NCI-H187 (cell line): ENCODE results near the gene NDUFS8.

Experiments used
- DNase-seq, 2 experiments: peaks; one replicate each; lab custom pipeline; 2025; lab: John Stamatoyannopoulos, UW

Gene NDUFS8

DNA sequence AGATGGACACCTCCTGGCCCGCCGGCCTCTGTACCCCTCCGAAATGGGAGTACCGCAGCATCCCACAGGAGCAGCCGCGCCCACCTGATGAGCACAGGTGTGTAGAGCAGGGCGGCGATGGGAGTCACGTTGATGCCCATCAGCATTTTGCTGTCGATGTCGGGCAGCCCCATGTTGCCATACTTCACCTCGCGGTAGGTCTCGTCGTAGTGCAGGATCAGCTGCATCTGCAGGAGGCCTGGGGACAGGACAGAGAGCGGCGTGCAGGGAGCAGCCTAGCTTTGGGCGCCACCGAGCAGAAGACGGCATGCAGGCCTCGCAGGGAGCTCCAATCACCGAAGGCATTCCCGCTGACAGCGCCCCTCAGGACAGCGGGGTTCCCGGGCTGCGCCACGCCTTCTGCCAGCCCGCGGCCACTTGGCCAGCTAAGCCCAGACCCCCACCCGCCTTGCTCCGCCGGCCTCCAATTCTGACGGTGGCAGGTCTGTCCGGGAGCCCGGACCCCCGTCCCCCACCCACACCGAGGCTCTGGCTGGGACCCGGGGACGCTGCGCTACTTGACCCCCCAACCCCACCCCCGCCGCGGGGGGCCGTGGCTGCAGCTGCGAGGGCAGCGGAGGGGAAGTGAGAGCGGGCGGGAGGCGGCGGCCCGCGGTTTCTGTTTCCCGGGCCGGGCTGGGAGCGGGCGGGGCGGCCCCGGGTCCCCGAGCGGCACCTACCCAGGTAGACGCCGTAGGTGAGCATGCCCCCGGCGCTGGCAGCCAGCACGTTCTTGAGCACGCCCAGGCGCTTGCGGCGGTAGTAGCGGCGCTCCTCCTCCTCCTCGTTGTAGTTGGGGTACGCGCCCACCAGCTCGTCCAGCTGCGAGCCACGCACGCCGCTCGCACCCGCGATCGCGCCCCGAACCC is 27.3 kb upstream of the NDUFS8 start:
- DNase-seq = no peak

DNA sequence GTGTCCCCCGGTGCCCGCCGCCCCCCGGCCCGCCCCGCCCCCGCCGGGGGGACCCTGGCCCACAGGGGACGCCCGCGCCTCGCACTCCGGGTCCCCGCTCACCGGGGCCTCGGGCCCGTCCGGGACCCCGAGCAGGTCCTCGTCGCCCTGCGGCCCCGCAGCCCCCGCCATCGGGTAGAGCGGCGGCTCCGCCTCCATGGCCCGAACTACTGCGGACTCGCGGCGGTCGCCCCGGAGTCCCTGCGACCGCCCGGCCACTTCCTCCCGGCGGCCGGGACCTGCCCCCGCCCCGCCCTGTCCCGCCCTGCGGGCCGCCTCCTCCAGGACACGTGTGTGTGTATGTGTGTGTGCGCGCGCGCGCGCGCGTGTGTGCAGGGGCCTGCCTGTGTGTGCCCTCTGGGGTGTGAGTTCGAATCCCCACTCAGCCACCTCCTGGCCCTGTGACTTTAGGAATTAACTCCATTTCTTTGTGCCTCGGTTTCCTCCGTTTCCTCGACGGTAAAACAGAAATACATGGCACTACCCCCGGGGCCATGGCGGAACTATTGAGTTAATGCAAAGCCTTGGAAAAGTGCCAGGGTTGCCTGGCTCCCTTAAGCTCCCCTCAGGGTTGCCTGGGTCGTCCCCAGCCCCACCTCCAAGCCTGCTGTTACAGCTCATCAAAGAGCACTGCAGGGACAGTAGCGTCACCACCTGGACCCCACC is 26.5 kb upstream of the NDUFS8 start, which contains the start of gene UNC93B1:
Gene UNC93B1 (minus strand): TSS at position 252 of the 705 bp plus-strand sequence. CDS start 54 bp downstream, at position 198.
- DNase-seq = peak; percentile 23 to 32

DNA sequence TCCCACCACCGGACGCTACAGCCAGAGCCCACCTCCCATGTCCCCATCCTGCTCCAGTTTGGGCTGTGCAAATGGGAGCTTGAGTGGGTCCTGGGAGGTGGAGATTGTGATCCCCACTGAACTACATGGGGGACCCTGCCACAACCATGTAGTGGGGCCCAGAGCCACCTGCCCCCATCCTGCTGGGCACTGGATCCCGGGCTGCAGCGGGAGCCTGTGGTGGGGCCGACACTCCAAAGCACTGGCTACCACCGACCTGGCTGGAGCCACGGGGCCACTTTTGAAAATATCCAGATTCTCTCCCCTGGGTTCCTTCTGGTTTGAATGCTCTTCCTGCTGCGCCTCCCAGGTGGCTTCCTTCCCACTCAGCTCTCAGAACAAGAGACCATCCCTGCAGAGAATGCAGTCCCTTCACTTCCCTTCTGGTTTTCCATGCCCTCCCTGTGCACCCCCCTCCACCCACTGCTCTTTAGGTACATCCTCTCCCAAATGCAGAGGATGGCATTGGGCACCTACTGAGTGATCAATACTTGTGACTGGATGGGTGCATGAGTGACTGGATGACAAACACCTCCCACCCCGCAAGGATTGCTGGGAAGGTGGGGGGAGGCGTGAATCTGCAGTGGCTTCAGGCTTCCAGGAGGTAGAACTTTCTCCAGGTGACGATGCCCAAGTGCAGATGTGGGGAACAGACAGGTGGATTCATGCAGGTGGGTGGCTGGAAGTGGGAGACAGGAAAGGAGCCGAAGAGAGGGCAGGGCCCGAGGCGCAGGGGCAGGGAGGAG is 25.7 kb upstream of the NDUFS8 start:
- no peak for DNase-seq

DNA sequence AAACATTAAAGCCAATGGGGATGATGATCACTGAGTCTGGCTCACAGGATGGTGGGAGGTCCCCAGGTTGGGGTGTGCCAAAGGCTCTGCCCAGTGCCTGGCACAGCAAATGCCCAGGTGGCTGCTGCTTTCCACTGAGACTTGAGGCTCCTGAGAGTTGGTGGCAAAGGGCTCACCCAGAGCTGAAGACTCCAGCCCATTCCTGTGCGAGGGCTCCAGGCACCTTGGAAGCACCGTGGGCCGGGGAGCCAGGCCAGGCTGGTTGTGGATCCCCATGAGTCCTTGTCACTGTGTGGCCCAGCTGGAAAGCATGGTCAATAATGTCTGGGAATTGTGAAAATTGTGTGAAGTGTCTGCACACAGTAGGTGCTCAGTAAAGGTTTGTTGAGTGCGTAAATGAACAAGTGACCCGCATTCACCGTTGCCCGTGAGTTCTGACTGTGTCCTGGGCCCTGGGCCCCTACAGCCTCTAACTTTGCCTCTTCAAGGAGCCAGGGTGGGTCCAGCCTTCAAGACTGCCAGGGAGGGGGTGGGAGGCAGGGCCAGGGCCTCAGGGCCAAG is 23.8 kb upstream of the NDUFS8 start:
- no peak for DNase-seq

DNA sequence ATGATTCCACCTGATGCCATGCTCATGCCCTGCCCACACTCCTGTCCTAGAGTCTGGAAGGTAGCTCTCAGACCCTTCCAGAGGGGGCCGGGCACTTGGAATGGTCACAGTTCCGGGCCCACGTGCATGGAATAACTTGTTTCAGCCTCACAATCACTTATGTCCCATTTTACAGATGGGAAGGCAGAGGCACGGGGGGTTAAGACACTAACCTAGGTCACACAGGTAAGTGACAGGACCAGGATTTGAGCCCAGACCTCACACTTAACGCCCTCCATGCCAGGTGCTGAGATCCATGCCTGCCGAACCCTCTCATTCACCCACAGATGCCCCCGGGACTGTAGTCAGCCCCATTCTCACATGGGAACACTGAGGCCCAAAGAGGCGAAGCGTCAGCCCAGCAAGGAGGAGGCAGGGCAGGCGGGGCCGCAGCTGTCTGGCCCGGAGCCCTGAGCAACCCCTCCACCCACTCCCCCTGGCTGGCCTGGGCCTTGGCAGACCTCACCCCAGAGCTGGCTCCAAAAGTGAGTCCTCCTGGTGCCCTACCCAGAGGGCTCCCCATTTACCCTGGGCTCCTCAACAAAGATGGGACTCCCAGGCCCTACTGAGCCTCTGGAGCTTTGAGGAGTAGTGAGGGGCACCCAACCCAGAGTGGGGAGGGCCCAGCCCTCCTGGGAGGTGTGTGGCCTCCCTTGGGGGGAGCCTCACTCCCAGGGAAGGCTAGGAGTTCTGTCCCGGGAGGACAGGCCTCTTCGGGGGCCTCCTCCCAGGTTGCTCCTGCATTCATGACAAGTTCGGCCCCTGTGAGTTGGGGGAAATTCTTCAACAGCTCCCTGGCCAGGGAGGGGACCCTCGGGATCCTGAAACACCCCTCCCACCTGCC is 22.7 kb upstream of the NDUFS8 start:
- no peak for DNase-seq

DNA sequence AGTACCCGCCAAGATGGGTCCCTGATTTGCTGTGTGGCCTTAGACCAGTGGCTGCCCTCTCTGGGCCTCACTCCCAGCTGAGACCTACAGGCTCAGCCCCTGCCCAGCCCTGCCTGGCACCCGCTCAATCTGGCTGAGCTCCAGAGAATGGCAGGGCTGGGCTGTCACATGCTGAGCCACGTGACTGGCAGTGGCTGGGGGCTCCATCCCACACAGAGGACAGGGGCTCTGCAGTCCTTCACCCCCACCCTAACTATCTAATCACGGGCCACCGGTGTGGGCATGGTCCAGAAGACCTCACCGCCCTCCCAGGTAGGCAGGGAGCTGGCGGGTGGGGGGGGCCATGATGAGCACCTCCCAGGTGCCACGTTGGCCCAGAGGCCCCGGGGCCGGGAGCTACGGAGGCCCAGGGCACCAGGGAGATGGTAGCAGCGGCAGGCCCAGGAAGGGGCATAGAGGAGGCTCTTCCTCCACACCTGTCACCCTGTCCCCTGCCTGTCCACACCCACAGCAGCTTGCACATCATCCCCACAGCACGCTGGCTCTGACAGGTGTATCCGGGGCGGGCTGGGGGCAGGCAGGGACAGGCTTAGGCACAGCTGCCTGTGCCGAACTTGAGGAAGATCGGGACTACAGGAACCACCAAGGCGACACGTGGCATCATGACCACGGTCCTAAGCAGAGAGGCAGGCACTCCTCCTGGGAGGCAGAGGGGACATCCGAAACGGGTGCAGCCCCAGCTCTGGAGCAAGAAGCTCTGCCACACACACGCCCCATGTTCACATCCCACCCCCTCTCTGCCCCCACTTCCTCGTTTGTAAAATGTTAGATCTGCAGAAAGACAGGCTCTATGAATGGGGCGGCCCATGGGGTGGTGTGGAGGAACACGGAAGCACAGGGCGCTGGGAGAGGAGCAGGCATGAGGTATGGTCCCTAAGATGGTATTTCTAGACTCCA is 21.8 kb upstream of the NDUFS8 start:
- no peak for DNase-seq

DNA sequence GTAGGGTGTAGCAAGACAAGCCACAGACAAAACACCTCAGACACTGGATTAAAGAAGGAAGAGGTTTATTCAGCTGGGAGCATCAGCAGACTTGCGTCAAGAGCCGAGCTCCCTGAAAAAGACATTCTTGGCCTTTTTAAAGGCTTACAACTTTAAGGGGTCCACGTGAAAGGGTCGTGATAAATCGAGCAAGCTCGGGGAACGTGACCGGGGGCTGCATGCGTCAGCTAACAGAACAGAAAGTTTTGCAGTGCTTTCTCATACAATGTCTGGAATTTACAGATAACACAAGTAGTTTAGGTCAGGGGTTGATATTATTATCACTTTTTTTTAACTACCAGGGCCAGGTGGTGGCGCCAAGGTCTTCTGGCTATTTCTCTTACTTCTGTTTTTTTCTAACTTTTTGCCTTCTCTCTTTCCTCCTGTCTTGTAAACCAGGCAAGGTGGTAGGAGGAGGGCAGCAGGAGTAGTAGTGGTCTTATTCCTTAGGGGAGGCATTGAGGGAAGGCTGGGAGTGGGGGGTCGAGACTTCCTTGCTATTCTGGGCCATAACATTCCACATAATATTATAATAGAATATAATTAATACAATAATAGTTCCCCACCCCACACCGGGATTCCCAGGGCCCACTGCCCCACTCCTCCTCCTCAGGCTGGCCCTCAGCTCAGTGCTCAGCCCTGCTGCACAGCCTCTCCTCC is 20.9 kb upstream of the NDUFS8 start:
- DNase-seq = no peak

DNA sequence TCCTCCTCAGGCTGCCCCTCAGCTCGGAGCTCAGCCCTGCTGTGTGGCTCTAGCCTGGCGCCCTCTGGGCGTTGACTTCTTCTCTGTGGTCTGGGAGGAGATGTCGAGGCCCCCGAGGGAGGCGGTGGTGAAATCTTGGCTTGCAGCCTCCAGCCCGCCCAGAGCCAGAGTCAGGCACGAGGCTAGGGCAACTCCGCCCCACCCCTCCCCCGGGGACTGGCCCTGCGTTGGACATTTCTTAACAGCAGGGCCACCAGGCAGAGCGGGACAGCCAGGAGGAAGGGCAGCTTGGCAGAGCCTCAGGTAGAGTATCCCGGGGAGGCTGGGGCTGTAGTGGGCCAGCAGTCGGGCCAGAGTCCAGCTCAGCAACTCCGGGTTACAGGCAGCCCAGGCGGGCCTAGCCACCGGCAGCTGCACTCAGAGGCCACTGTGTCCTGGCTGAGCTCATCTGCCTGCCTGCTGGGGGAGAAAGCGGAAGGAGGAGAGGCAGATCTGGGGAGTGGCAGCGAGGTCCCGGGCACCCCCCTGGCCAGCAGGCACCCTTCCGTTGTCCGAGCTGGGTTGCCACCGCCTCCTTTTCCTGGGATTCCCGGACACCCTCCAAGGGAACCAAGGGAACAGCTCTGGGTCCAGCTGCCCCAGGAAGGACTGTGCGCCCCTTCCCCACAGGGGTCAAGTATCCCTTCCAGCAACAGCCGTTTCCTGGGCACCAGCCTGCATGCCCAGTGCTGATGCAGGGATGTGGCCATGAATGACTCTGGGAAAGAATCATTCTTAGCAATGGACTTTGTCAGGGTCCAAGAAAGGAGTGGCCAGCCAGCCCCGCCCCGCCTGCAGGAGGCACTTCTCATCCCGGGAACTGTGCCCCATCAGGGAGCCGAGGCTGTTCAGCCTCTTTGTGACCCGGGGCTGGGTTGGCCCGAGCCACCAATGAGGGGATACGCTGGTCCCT is 20.1 kb upstream of the NDUFS8 start, which contains the start of gene ALDH3B1:
Gene ALDH3B1 (plus strand): TSS at position 238 of the 952 bp plus-strand sequence. CDS start 4,971 bp downstream, outside the sequence.
- DNase-seq = no peak

DNA sequence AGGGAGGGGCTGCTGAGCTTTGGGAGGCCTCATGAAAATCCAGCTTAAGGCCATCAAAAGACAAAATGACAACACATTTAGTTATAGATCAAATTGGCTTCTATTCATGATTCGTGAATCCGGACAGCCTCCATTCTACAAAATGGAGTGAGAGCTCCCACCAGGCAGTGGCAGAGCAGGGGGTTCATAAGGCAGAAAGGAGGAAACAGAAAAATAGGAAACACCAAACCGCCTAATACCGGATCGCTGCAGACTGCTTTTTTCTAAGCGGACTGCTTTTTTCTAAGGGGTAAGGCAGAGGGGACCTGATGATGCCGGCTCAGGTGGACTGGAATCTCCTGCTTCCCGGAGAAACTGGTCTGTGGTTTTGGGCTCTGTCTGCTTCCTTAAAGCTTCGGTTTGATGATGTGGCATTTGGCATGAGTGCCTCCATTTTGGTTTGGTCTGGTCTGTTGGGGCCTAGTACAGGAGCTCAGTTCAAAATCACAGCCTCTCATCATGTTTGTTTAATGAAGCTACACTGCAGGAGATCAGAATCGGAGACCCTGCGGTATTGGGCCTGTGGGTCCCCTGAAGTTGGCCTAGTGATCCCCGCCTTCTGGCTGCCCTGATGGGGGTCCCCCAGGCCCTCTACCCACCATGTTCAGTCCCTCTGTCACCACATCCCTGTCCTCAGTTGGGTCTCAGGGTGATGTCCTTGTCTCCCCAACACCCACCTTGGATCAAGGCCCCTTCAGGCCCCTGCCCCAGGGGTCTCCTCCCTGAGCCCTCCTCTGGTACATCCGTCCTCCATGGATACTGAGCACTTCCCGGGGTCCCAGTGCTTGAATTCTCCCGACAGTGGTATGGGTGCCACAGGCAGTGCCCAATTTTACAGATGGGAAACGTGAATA is 19.2 kb upstream of the NDUFS8 start:
- no peak for DNase-seq

DNA sequence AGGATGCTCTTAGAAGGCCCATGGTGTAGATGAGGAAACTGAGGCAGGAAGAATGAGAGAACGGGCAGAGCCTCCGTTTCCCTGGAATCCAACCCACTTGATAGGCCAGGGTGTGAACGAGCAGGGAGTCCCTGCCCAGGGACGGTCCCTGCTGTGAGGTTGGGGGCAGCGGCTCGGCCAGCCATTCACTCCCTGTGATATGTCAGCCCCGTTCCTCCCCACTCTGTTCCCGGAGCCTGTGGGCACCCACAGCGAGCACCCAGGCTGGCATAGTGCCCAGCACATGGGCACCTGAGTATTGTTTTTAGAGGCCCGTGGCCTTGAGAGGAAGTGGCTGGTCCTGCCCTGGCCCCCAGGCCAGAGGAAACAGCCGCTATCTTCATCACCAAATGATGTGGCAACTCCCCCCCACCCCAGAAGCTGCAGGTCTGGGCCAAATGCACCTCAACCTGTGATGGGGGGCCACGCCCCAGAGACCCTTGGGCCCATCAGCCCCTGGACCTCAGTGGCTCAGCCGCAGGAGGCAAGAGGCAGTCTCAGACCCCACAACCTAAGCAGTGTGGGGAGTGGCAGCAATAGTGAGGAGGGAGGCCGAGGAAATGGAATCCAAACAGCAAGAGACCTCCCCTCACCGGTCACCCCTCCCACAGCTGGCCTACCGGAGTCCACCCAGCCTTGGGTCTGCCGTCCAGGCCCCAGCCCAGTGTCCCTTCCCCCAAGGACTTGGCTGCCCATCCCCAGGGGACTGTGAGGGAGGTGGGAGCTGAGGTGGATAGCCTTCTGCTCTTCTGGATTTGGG is 18.2 kb upstream of the NDUFS8 start:
- no peak for DNase-seq

DNA sequence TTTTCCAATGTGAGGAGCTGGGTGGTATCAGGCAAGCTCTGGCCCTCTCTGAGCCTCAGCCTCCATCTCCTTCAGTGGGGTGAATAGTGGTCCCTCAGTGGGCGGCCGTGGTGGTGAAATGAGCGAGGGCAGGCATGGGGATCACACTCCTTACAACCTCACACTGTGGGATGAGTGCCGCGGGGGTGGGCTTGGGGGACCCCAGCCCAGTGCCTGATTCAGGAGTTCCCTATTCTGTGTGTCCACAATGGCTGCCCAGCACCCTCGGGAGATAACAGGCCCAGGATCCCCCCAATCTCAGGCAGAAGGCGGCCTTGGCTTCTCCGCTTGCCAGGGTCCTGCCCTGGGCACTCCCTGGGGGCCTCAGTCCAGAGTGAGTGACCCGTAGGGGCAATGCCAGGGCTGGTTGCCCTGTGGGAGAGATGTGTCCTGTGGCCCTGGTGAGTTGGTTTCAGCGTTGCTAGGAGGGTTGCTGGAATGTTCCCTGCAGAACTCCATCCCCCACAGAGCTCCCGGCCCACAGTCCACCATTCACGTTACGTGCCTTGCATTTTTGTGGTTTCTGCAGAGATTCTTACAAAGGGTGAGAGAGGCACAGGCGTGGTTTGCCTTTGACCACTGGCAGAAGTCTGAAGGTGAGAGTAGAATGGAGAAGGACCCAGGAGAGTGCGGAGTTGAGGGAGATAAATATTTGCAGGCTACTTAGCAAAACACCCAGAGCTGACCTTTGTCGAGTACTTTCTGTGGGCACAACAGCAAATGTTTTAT is 17.5 kb upstream of the NDUFS8 start:
- DNase-seq = no peak

DNA sequence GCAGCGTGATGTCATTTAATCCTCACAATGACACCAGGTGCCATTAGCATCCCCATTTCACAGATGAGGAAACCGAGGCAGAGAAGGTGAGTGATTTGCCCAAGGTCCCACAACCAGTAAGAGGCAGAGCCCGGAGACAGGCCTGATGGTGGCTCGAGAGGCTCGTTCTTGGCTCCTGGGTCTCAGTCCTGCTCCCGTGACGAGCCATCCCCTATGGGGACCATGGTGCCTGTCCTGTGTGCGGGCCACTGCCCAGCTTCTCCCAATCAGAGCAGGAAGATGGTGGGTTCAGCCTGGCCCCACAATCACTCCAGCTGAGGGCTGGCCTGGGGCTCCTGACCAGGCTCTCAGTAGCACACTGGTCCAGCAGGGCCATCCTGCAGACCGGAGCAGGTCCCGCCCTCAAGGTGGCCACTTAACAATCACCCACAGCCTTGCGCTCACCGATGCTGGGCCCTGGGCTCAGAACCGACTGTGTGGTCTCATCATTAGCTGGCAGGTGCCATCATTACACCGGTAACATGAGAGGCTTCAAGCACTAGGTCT is 16.8 kb upstream of the NDUFS8 start:
- DNase-seq = no peak

DNA sequence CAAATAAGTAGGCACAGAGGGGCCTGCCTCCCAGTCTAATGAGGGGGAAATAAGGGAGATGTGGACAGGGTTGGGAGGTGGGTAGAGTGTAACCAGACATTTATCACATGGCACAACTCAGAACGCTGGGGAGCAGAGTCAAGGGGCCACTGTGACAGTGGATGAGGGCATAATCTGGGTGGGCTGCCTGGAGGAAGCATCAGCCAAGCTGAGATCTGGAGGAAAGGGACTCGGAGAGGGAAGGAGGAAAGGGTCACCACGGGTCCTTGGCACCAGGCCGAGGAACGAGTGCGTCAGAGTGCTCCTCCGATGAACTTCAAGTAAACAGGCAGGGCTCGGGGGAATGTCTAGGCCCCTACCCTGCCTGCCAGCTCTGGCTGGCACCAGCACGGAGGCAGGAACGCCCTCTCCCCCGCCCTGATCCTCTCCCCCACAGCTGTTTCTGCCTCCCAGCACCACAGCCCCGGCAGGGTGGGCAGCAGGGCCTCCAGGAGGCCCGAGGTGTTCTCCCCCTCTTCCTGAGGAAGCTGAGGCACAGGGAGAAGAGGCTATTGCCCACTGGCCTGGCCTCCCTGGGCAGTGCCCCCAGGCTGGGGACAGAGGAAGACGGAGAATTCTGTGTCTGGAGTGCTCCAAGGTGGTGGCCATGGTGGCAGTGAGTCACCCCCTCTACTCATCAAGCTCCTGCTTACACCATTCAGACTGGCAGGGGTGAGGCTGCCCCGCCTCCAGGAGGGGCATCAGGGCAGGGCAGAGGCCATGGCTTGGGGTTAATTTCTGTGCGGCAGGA is 16.1 kb upstream of the NDUFS8 start:
- DNase-seq = no peak

DNA sequence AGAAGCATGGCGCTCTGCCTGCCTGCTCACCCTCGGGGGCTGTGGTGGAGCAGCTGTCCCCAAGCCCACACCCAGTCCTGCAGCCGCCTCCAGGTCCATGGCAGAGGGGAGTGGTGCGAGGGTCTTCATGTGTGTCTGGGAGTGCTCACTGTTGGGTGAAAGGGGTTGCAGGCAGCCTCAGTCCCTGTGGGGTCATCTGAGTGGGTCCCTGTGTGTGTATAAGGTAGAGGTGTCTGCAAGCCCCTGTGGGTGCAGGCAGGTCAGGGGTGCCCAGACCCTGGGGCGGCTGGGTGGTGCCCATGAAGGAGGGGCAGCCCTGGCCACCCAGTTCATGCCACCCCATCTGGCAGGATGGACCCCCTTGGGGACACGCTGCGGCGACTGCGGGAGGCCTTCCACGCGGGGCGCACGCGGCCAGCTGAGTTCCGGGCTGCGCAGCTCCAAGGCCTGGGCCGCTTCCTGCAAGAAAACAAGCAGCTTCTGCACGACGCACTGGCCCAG is 15.5 kb upstream of the NDUFS8 start:
- no peak for DNase-seq
